Breast epithelium (tissue), 3 donors: ENCODE results near the gene ANKS1A.

Source experiments
- POLR2A ChIP-seq: fragments of 450-650 bp; IDR thresholded peaks from one replicate; pipeline ENCODE4 v1.6.1; 2016; ENCODE audit warnings: antibody characterized with exemption, mild to moderate bottlenecking, moderate library complexity
- TF ChIP-seq, protein P1 (sequence below), 3 donors: fragments of 450-650 bp; IDR thresholded peaks; one replicate each; pipeline ENCODE4 v1.5.1; 2016 to 2017; ENCODE audit warnings: antibody characterized with exemption in 3 of 3, mild to moderate bottlenecking in 3 of 3, moderate library complexity in 3 of 3

DNA sequence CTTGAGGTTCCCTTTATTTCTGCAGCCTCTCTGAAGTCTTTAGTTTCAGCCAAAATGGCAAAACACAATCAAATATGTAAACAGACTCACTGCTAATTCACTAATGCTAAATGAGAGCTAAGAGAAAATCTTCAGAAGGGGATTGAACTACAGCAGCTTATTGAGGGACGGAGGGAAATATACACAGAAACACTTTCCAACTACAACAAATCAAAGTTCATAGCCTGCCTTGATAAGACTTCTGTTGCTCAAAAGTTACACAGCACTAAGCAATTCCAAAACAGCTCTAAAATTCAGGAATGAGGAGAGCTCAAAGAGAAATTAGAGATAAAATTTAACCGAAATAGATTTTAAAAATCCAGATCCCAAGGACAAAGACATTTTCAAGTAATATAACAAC lies 250.4 kb downstream of the ANKS1A start:
- no peak for TF ChIP-seq POLR2A
- TF ChIP-seq, protein P1, sequence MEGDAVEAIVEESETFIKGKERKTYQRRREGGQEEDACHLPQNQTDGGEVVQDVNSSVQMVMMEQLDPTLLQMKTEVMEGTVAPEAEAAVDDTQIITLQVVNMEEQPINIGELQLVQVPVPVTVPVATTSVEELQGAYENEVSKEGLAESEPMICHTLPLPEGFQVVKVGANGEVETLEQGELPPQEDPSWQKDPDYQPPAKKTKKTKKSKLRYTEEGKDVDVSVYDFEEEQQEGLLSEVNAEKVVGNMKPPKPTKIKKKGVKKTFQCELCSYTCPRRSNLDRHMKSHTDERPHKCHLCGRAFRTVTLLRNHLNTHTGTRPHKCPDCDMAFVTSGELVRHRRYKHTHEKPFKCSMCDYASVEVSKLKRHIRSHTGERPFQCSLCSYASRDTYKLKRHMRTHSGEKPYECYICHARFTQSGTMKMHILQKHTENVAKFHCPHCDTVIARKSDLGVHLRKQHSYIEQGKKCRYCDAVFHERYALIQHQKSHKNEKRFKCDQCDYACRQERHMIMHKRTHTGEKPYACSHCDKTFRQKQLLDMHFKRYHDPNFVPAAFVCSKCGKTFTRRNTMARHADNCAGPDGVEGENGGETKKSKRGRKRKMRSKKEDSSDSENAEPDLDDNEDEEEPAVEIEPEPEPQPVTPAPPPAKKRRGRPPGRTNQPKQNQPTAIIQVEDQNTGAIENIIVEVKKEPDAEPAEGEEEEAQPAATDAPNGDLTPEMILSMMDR (IDR thresholded peaks at IDR 0.05): no peak
